Fibroblast of peridontal ligament (primary cell): ENCODE measurements around the gene HSD17B2.

ENCODE experiments used
- DNase-seq: peaks from one replicate; pipeline ENCODE4 v3.0.0-alpha.2; 2010; ENCODE audit errors: extremely low read depth

HSD17B2 gene

GRCh38 chr16:82047787-82048186, 12.7 kb downstream of the HSD17B2 start:
- DNase-seq = no peak

- DNase-seq = no peak
Measured at GRCh38 chr16:82049484-82049883, 14.4 kb downstream of the HSD17B2 start.

- DNase-seq = no peak
Measured at GRCh38 chr16:82050506-82050905, 15.5 kb downstream of the HSD17B2 start.

GRCh38 chr16:82050909-82051357, 15.9 kb downstream of the HSD17B2 start:
- DNase-seq = no peak

GRCh38 chr16:82051656-82052055, 16.6 kb downstream of the HSD17B2 start:
- no peak for DNase-seq

- no peak for DNase-seq
Measured at GRCh38 chr16:82055117-82055516, 20.1 kb downstream of the HSD17B2 start.

- DNase-seq = no peak
Measured at GRCh38 chr16:82055728-82056549, 20.9 kb downstream of the HSD17B2 start.

GRCh38 chr16:82056550-82056896, 21.5 kb downstream of the HSD17B2 start:
- DNase-seq = no peak

- DNase-seq = no peak
Measured at GRCh38 chr16:82059161-82059982, 24.3 kb downstream of the HSD17B2 start.

- DNase-seq = no peak
Measured at GRCh38 chr16:82059983-82060421, 24.9 kb downstream of the HSD17B2 start.

GRCh38 chr16:82061861-82062525, 26.9 kb downstream of the HSD17B2 start:
- DNase-seq = peak; percentile 17

GRCh38 chr16:82062645-82063058, 27.6 kb downstream of the HSD17B2 start:
- peak; percentile 80 for DNase-seq

- no peak for DNase-seq
Measured at GRCh38 chr16:82063456-82064082, 28.5 kb downstream of the HSD17B2 start.

- DNase-seq = peak; percentile 57
Measured at GRCh38 chr16:82067042-82067803, 32.2 kb downstream of the HSD17B2 start.

GRCh38 chr16:82067804-82068325, 32.8 kb downstream of the HSD17B2 start:
- no peak for DNase-seq

GRCh38 chr16:82070656-82071369, 35.8 kb downstream of the HSD17B2 start:
- peak; percentile 64 for DNase-seq

GRCh38 chr16:82071421-82071820, 36.4 kb downstream of the HSD17B2 start:
- DNase-seq = no peak

- DNase-seq = no peak
Measured at GRCh38 chr16:82072313-82072712, 37.3 kb downstream of the HSD17B2 start.

GRCh38 chr16:82074019-82074558, 39.0 kb downstream of the HSD17B2 start:
- no peak for DNase-seq

- no peak for DNase-seq
Measured at GRCh38 chr16:82078125-82078524, 43.1 kb downstream of the HSD17B2 start.
